ENCODE data around the gene CIBAR2.

GRCh38 chr16:85101956-85102630 is 10.2 kb downstream of the CIBAR2 start:
- TF ChIP-seq POLR2A (IDR thresholded peaks at IDR 0.05; ENCODE audit: extremely low read depth, insufficient read length) (no peak), CTCF (IDR thresholded peaks at IDR 0.05; ENCODE audit: low read depth, low read length) (no peak), MAX (IDR thresholded peaks at IDR 0.05; ENCODE audit: low read depth, low read length) (no peak), MYC (IDR thresholded peaks at IDR 0.05; ENCODE audit: low read depth, low read length) (no peak)

Data from NB4 (cell line).